NOMO-1 treated with DMSO at 0.1 percent for 48 hours (cell line): ENCODE results near the gene ENPP7.

ENCODE experiments used
- DNase-seq: peaks from one replicate; lab custom pipeline; 2025; ENCODE audit not compliant: unreplicated experiment; lab: John Stamatoyannopoulos, UW

ENPP7 gene

GRCh38 chr17:79730437-79730768, 340 bp upstream of the ENPP7 start:
- no peak for DNase-seq

- DNase-seq = no peak
These were observed 1.5 kb downstream of the ENPP7 start for GRCh38 chr17:79732254-79732653.

DNA sequence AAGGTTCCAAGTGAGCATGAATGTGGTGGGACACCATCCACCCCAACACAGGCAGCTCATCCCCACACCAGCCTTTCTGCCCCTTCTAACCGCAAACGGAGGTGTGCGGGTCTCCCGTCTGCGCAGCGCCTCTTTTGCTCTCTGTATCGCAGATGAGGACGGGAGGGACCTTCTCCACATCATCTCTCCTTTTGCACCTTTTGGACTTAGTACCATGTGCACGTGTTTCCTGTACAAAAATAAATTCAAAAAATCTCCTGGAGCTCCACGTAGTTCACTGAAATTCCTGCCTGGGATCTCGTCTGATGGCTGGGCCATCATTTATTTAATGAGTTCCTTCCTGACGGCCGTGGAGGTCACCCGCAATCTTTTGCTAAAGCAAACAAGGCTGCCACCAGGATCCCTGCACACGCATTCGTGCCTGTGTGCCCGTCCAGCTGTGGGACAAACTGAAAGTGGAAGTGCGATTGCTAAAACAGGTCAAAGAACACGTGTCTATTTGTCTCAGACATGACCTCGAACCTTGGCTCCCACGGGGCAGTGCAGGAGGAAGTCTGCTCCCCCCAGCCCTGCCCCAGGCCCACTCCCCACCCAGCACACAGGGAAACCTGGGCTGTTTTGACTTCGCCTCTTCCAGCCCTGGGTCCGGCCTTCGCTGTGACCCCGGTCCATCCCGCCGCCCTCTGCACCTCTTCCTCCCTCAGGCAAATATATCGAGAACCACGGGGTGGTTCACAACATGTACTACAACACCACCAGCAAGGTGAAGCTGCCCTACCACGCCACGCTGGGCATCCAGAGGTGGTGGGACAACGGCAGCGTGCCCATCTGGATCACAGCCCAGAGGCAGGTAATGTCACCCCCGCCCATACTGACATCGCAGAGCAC, 2.3 kb downstream of the ENPP7 start:
- DNase-seq = peak; percentile 41

DNA sequence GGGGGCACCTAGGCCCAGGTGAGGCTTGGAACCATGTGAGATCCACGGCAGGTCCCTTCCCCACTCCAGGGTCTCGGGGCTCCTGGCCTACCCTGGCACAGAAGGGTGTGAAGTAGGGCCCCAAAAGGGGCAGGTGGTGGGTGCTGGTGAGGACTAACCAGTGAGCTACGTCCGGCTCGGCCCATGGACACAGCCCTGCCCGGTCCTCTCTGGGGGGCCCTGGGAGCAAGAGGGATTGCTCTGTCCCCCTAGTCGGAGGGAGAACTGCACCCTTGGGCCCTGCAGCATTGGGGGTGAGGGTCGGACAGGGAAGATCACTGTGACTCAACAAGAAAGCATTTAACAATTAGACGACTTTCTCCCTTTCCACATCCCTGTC, 2.9 kb downstream of the ENPP7 start:
- DNase-seq = no peak

GRCh38 chr17:79735096-79735495, 4.4 kb downstream of the ENPP7 start:
- no peak for DNase-seq

DNA sequence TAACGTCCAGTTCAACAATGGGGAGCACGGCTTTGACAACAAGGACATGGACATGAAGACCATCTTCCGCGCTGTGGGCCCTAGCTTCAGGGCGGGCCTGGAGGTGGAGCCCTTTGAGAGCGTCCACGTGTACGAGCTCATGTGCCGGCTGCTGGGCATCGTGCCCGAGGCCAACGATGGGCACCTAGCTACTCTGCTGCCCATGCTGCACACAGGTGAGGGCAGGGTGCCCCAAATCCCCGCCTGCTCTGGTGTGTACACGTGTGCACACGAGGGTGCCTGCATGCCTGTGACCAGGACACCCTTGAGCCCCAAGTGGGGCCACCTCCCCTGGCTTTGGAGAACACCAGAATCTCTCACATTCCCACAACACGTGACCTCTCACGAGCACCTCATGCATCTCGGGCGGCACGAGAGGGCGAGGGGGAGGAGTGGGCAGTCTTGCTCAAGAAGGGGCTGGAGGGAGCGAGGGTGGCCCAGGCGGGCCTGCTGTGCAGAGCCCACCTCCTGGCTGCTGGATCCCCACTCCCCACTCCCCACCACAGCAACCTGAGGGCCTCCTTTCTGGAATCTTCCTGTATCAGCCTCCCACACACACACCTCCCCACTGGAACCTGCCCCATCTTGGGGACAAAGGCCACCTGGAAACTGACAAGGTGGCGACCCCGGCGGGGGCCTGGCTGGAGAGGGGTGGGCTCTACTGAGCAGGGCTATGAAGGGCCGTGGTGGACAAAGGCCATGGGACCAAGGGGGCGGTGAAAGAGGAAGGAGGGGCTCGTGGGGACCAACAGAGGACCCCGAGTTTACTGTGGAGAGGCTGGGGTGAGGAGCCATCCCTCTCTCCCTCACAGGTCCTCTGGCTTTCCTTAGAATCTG, 6.5 kb downstream of the ENPP7 start:
- no peak for DNase-seq

DNA sequence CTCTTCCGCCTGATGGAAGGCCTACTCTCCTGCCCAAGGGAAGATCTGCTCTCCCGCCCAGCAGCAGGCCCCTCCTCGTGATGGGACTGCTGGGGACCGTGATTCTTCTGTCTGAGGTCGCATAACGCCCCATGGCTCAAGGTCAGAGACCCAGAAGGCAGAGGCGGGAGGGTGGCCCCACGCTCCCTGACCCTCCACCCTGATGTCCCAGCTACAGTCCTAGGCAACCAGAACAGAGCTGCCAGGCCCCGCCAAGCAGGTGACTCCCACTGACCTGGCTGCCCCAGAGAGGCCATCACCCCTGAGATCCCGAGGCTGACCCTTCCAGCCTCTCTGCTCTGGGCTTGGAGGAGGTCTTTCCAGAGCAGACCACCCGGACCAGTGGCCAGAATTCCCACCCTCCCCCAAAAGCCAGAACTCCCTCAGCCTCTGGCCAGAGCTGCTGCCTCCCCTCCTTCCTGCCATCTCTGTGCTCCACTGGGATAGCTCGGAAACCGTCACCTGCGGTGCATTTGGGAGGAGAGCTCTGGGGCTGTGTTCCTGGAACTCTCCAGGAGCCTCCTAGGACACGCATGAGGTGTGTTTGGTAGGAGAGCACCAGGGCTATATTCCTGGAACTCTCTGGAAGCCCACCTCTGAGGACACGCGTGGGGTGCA, 7.3 kb downstream of the ENPP7 start:
- no peak for DNase-seq

DNA sequence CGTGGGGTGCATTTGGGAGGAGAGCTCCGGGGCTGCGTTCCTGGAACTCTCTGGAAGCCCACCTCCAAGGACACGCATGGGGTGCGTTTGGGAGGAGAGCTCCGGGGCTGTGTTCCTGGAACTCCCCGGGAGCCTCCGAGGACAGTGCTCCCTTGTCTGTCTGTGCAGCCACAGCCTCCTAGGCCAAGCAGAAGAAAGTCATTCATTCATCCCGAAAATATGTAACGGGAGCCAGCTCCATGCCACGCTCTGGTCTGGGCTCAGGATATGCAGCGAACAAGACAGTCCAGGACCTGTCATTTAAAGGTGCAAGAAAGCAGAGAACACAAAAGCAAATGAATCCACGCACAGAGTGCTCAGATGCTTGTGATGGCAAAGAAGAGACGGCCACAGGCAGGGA, 7.9 kb downstream of the ENPP7 start:
- no peak for DNase-seq

DNA sequence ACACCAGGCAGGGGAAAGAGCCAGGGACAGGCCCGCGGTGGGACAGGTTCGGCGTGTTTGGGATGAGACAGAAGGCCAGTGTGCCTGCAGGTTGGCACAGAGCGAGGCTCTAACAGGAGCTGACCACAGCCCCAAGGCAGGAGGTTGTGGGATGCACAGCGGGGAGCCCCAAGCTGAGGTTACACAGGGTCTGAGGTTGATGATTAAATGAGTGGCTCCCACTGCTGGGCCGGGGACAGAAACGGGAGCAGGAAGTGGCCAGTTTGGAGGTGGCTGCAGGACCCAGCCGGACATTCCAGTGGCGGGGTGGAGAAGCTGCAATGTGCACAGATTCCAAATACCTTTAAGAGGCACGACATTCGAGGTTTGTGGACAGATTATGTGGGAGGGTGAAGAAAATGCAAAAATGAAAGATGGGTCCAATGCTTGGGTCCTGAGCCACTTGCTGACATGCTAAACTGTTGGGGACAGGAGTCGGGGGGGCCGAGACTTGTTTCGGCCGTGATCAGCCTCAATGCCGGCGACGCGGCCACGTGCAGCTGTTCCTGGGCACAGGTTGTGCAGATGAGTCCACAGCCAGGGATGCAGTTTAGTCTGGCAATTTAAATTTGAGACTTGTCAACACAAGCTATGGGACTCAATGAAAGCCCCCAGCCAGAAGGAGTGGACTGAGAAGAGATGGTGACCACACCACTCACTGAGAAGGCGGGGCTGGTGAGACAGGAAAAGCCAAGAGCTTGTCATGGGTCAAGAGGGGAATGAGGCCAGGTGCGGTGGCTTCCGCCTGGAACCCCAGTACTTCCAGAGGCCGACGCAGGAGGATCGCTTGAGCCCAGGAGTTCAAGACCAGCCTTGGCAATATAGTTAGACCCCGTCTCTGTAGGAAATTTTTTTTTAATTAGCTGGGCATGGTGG, 8.7 kb downstream of the ENPP7 start:
- DNase-seq = no peak

DNA sequence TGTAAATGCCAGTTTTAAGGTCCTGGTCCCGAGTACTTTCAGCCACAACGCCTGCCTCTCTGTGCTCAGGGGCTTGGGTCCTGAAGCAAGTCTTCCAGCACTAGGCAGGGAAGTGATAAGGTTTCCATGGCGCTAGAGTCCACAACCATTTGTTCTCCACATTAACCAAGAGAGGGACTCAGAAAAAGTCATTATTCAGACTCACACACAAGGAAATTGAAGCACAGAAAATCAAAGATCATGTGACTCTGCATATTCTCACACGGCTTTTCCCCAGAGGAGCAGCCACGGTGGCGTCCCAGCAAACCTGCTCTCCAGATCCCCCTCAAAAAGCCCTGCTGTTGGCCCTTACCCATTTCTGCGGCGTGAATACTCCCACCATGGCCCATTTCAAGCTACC, 9.7 kb downstream of the ENPP7 start:
- DNase-seq = no peak

DNA sequence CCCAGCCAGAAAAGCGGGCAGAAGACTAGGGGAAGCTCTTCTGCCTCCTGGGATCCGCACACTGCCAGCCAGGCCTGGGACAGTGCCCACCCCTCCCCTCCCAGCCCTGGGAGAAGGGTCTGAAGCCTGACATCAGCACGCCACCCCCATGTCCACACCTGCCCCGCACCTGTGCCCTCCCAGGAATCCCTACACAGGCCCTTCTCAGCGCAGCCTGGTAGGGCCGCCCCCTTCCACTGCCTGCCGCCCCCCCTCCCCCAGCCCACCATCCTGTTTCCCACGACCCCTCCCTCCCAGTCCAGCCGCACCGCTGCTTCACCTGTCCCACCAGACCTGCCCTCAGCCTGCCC, 10.6 kb downstream of the ENPP7 start:
- DNase-seq = no peak

GRCh38 chr17:79741751-79742588, 11.2 kb downstream of the ENPP7 start:
- peak; percentile 19 for DNase-seq

DNA sequence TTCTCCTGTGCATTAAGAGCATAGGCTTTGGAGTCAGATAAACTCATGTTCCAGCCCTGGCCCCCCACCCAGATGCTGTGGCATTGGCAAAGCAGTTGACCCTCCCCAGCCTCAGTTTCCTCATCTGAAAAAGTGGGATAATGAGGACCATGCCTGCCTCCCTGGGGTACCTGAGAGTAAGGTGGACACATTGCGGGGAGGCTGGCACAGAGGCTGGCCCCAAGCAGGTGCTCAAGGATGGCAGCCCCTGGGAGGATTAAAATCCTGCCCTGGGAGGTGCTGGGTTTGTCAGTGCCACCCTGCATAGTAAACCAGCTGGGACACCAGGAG, 11.8 kb downstream of the ENPP7 start:
- DNase-seq = no peak

DNA sequence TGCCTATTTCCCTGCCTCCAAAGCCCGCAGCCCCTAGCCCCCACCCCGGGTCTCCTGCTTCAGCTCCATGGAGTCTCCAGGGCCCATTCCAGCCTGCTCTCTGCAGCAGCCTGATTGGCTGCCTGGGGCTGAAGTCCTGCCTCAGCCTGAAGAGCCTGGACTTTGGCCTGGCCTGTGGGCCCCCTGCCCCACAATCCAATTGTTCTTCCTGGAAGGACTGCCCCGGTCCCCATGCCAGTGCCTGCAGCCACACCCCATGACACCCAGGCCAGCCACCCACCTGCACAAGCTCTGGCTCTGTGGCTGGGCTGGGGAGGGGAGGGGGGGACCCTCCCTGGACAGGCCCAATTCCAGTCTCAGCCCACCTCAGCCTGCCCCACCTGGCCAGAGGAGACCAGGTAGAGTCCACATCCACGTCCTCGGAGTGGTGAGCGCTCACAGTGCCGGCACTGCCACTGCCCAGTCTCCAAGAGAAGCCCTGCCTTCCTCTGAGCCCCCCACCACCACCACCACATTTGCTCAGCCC, 12.3 kb downstream of the ENPP7 start:
- no peak for DNase-seq

GRCh38 chr17:79743614-79744013, 12.9 kb downstream of the ENPP7 start:
- DNase-seq = no peak

DNA sequence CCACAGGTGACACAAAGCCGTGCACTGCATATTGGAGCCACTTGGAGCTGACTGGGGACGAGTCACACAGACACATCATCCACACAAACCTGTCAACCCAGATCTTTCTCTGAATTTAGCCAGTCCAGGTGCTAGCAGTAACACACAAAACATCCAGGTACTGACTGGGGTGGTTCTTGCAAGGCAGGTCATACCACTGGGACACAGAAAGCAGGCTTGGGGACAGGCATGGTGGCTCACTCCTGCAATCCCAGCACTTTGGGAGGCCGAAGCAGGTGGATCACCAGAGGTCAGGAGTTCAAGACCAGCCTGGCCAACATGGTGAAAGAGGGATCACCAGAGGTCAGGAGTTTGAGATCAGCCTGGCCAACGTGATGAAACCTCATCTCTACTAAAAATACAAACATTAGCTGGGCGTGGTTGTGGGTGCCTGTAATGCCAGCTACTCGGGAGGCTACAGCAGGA, 14.9 kb downstream of the ENPP7 start:
- no peak for DNase-seq

GRCh38 chr17:79746889-79747507, 16.3 kb downstream of the ENPP7 start:
- DNase-seq = no peak

DNA sequence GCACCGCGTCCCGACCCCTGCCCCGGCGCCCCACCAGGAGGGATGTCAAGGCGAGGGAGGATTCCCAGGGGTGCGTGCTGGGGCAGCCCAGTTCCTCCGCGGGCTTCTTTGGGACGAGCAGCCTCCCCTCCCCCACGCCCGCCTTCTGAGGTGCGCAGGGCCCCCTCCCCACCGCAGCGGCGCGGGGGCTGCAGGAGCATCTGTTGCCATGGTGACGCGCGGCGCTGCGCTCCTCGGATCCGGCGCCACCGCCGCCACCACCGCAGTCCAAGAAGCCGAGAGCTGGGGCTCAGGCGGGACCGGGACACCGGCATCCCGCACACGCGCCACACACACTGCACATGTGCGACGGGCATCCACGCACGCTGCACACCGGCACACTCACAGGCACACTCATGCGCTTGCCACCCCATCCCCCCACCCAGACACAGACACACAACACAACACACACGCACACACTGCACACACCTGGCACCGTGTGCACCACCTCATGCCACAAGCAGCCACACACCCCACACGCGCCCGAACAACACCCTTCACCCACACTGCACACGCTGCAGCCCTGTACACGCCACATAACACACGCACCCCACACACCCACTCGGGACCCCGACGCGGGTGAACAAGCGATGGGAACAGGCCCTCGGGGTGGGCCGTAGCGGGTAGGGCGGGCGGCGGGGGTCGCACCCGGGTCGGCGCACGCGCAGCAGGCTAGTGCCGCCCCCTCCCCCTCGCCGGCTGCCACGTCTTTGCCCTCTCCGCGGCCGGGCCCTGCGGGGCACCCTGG, 17.0 kb downstream of the ENPP7 start:
- DNase-seq = no peak
